Left forelimb (tissue), 1 donor: Measurements from ENCODE around the gene SDK1.
"Not testable (repeated sequence)": the region's sequence is repeated elsewhere in the genome, so short reads cannot be mapped to it uniquely, and the experiment has no call there.

Experiments used
- DNase-seq: peaks from one replicate; pipeline ENCODE4 v3.0.0-alpha.2; 2018; ENCODE audit warnings: low spot score

SDK1 gene

GRCh38 chr7:4270941-4271715 lies 970.1 kb downstream of the SDK1 start:
- no peak for DNase-seq

GRCh38 chr7:4271716-4272015 lies 970.6 kb downstream of the SDK1 start:
- no peak for DNase-seq

GRCh38 chr7:4272141-4272540 lies 971.1 kb downstream of the SDK1 start:
- no peak for DNase-seq

GRCh38 chr7:4273566-4274230 lies 972.6 kb downstream of the SDK1 start:
- no peak for DNase-seq

GRCh38 chr7:4274286-4274685 lies 973.2 kb downstream of the SDK1 start:
- no peak for DNase-seq

- no peak for DNase-seq
Measured at GRCh38 chr7:4277936-4278335, 976.9 kb downstream of the SDK1 start.

- DNase-seq = no peak
Measured at GRCh38 chr7:4279216-4279615, 978.2 kb downstream of the SDK1 start.

GRCh38 chr7:4281231-4281993 lies 980.4 kb downstream of the SDK1 start:
- DNase-seq = no peak

GRCh38 chr7:4282434-4283223 lies 981.6 kb downstream of the SDK1 start:
- no peak for DNase-seq

- no peak for DNase-seq
Measured at GRCh38 chr7:4286351-4286750, 985.3 kb downstream of the SDK1 start.

GRCh38 chr7:4288791-4289394 lies 987.8 kb downstream of the SDK1 start:
- DNase-seq = no peak

GRCh38 chr7:4297165-4297917 lies 996.3 kb downstream of the SDK1 start:
- DNase-seq = no peak

- DNase-seq = no peak
Measured at GRCh38 chr7:4297918-4298219, 996.8 kb downstream of the SDK1 start.

- DNase-seq = no peak
Measured at GRCh38 chr7:4299431-4299830, 998.4 kb downstream of the SDK1 start.

GRCh38 chr7:4302203-4302905 lies 1001.3 kb downstream of the SDK1 start:
- DNase-seq = no peak

GRCh38 chr7:4307316-4308204 lies 1006.5 kb downstream of the SDK1 start:
- no peak for DNase-seq

- no peak for DNase-seq
Measured at GRCh38 chr7:4308205-4308590, 1007.1 kb downstream of the SDK1 start.

GRCh38 chr7:4313911-4314310 lies 1012.9 kb downstream of the SDK1 start:
- DNase-seq = not testable (repeated sequence)

- DNase-seq = not testable (repeated sequence)
Measured at GRCh38 chr7:4314316-4314715, 1013.3 kb downstream of the SDK1 start.
